ENCODE data around the gene KIF1A.

KIF1A gene

DNA sequence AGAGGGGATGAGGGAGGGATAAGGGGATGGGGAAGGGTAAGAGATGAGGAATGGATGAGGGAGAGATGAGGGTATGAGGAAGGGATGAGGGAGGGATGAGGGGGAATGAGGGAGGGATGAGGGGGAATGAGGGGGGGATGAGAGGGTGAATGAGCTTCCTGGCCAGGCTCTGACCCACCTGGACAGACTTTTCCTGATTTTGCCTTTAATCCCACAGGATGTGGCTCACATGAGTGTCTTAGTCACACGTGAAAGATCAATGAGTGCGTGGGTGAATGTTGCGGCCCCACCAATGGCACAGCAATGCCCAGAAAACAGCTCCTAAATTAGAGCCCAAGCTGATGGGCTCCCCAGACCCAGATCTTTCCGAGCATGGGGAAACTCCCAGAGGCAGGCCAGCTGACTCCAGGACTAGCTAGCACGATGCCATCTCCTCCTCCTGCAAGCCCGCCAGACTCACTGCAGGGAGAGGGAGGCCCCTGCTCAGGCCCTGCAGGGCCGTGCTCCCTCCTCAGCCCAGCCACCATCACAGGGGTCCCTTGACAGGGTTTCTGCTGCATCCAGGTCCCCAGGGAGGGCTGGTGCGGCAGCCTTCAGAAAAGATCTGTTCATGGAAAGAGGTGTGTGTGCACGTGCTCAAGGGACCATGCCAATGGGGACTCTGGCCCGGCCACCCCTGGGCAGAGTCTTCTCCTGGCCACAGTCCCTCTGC lies 87.0 kb downstream of the KIF1A start:
- DNase-seq (ENCODE audit: low read depth) = no peak

DNA sequence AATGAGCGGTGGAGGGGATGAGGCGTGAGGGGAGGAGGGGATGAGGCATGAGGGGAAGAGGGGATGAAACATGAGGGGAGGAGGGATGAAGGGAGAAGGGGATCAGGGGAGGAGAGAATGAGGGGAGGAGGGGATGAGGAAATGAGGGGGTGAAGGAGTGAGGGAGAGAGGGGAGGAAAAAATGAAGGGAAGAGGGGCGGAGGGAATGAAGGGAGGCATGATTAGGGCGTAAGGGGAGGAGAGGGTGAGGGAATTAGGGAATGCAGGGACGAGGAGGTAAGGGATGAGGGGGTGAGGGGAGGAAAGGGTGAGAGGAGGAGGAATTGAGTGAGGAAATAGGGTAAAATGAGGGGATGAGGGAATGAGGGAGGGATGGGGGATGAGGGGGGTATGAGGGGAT lies 87.8 kb downstream of the KIF1A start:
- no peak for DNase-seq (ENCODE audit: low read depth)

GRCh38 chr2:240731178-240731545 lies 88.9 kb downstream of the KIF1A start:
- DNase-seq (ENCODE audit: low read depth) = no peak

DNA sequence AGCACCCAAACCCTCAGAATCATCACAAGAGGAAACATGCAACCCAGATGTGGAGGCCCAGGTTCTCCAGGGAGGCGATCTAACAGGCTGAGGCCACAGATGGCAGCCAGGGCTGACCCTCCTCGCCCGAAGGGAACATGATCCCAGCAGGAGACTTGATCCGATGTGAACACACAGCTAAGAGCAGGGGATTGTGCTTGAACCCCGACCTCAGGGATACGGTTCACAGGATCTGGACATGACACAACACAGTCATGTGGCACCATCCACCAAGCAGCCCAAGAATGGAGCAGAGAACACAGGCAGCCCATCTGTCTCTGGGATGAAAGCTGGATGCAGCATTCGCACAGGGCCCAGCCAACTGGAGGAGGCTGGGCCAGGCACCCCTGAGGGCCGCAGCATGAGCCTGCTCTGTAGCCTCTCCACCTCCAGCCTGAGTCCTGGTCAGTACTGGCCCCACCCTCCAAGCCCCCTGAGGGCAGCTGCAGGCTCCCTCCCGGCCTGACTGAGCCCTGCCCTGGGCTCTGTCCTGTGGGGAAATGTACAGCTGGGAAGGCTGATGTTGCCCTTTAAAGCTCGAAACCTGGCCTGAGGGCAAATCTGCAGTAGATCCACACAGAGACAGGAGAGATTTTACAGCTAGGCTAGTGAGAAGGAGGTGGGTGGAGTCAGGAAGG lies 89.4 kb downstream of the KIF1A start:
- no peak for DNase-seq (ENCODE audit: low read depth)

DNA sequence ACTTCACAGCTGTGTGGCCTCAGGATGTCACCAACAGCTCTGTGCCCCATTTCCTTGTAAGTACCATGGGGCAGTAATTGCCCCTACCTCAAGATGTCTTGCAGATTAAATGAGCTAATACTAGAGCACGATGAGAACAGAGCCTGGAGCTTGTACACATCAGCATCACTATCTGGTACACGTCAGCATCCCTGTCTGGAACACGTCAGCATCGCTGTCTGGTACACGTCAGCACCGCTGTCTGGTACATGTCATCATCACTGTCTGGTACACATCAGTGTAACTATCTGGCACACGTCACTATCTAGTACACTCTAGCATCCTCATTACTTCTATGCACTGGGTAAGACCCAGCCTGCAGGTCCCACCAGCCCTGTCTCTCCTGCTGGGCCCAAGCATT lies 91.2 kb downstream of the KIF1A start:
- DNase-seq (ENCODE audit: low read depth) = no peak

DNA sequence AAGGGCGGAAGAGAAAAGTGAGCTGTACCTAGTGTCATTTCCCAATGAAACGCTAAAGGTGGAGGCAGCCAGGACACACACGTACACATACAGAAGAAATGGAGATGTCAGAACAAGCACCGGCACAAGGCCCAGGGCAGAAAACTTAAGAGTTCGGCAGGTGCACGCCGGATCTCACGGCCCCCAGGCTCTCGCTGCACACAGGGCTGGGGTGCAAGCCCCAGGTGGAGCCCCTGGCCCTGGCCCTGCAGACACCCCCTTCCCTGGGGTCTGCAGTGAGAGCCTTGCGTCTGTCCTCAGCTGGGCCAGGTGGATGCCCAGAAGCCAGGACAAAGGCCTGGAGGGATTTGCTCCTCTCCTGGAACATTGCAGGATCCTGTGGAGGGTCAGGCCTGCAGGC lies 91.7 kb downstream of the KIF1A start:
- DNase-seq (ENCODE audit: low read depth) = no peak

DNA sequence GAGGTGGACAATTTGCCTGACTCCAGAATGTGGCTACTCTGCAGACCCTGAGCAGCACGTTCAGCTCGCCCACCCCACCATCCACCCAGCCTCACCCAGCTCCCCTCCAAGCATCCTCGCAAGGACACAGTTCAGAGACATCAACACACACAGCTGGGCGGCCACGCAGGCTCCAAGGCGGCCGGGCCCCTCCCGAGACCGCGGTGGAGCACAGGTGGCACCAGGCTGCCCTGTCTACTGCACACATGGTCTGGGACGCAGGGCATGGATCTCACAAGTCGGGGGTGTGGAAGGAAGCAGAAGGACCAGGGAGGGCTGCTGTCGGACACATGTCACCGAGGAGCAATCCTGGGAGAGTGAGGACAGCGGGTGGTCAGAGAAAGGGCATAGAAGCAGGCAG lies 92.1 kb downstream of the KIF1A start:
- DNase-seq (ENCODE audit: low read depth) = no peak

DNA sequence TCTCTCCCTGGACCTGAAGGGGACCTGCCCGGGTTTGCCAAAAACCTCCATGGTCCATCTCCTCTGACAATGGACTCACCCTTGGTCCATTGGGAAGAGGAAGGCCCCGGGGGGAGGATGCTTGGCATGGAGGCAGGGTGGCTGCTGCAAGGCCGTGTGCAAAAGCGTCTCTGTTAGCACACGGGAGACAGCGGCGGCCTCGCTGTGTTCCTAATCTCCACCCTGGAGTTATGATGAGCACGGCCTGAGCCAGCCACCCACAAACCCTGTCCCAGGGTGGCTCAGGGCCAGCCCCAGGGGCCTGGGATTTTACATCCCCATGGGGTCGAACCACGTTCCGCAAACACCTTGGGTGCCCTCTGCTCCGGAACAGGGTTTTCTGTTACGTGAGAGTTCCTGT lies 92.6 kb downstream of the KIF1A start:
- DNase-seq (ENCODE audit: low read depth) = no peak

DNA sequence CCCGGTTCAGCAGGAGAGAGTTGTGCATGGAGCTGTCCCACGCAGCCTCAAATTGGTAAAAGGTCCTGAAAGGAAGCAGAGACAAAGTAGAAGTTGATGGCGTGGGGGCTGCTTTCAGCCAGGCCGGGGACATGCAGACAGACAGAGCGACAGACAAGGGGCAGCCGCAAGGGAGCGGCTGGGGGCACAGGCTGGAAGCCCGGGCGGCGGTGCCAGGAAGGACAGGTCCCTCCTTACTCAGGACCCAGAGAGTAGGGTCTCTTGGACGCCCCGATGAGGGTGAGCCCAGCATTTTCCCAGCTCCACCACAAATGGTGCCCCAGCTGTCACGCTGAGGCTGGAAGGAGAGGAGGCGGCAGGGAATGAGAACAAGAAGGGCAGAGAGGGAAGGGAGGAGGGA lies 93.1 kb downstream of the KIF1A start:
- no peak for DNase-seq (ENCODE audit: low read depth)

- no peak for DNase-seq (ENCODE audit: low read depth)
Observed at GRCh38 chr2:240725671-240726070, 94.3 kb downstream of the KIF1A start.

DNA sequence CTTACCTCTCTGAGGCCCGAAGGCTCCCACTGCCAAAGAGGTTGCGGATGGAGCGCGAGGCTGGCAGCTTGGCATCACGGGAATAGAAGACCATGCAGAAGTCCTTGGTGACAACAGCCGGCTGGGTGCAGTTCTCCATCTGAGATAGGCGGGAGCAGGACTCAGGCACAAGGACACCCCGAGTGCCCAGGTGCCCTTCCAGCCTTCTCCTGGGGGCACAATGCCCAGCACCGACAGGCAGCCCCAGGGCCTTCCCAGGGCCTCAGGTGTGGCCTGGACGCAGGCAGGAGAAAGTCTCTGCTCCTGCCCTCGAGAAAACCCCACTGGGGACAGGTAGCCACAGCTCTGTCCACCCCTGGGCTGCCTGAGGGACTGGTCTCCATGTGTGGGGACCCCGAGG lies 94.8 kb downstream of the KIF1A start:
- DNase-seq (ENCODE audit: low read depth) = no peak

GRCh38 chr2:240724431-240724830 lies 95.6 kb downstream of the KIF1A start:
- DNase-seq (ENCODE audit: low read depth) = no peak

DNA sequence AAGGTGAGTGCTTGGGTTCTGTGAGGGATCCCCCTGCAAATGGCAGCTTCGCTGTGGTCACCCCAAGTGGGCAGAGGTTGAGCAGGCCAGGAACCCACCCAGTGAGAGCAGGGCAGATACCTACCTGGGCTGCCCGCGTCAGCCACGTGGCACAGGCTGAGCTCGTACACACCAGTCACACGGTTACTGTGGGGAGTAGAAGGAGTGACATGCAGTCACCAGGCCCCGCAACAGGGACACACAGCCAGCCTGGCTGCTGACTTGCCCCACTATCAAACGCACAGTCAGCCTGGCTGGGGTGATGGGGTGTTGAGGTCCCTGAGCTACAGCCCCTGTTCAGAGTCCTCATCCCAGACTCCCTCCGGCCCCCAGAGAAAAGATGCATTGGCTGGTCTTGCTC lies 96.2 kb downstream of the KIF1A start:
- DNase-seq (ENCODE audit: low read depth) = no peak

- DNase-seq (ENCODE audit: low read depth) = no peak
Observed at GRCh38 chr2:240722796-240723735, 97.0 kb downstream of the KIF1A start.

GRCh38 chr2:240722376-240722775 lies 97.6 kb downstream of the KIF1A start:
- DNase-seq (ENCODE audit: low read depth) = no peak

DNA sequence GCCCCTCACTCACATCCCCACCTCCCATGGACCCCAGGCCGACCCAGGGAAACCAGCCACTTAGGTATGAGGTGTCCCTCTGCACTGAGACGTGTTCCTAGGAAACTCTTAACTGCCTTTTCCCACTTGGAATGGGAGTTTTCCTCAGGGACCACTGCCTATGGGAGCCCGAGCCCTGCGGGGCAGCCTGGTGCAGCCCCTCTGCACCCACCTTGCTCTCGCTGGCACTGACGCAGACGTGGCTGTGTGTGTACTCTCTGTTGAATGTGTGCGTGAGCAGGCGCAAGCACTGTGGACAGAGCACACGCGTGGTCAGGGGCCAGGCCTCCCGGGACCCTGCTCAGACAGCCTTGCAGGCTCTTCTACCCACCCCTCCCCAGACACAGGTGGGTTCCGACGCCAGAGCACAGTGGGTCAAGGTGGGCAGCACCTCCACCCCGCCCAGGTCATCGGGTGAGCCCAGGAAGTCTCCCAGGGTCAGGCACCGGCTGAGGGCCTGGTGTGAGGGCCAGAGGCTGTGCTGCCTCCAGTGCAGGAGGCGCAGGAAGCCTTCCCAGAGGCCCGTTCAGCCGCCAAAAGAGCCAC lies 98.3 kb downstream of the KIF1A start:
- no peak for DNase-seq (ENCODE audit: low read depth)

DNA sequence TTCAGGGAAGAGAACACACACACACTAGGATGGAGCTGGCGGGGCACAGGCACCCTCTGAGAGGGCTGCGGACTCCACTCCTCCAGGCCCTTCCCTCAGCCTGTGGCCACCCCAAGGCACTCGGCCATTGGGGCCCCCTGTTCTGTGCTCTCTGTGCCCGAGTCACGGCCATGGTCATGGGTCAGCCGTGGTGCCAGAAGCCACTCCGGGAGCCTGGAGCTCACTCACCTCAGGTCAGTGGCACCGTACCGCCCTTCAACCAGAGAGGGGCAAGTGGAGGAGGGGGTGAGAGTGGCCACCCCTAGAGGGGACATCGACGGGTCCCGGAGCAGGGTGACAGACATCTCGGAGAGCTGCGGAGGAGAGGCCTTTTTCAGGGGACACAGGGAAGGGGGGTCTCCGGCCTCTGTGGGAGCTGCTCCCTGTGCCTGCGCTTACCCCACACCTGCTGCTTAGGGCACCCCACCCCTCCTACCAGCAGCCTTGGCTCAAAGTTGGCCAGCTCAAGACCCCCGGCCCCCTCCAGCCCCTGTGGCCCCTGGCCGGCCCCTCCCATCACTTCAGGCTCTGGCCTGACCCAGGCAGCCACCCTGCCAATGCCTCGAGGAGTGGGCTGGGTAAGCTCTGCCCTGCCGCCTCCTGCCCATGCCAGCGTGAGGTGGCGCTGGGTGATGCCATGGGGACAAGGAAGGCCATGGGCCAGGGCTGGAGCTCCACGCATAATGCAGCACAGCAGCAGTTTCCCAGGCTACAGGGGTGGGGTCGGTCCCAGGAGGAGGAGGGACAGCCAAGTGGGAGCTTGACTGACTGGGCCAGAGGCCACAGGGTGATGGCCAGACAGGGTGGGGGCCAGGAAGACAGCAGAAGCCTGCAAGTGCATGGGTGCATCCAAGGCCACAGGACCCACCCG lies 99.1 kb downstream of the KIF1A start:
- no peak for DNase-seq (ENCODE audit: low read depth)

DNA sequence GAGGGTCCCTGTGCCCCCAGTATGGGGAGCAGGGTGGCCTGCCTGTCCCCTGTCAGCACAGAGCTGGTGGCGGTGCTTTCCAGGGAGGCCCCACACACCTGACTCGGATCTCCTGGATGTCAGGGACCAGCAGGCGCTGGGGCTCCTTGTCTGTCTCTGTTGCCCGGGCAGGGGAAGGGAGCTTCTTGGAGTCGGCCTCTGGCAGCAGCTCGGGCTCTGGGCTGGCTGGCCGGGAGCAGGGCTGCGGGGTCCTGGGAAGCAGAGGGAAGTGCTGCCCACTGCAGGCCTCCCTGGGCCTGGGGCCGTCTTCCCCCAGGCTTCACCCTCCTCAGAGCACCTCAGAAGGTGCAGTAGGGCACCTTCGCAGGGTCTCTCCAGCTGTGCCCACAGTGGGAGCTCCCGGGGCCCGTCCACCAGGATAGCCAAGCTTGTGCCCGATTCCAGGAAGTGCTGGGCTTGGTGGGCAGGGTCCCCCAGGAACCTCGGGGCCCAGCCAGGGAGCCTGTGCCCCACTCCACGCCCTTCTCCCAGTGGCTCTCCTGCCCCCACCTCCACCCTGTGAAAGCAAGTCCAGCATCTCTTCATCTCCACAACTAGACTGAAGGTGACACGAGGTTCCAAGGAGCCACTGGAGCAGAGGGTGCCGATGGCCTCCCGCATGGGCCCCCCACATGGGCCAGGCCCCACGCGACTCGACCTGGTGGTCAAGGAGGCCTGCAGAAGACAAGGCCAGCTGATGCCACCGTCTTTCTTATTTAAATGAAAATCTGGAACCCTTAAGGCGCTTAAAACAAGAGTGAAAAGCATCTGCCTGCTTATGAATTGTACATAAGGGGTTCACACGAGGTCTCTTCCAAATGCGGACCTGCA lies 100.1 kb downstream of the KIF1A start:
- DNase-seq (ENCODE audit: low read depth) = no peak

- no peak for DNase-seq (ENCODE audit: low read depth)
Observed at GRCh38 chr2:240718896-240719490, 101.0 kb downstream of the KIF1A start.

Measured in activated T-helper 9 cell treated with anti-CD3 and anti-CD28 coated beads, Interleukin-2, amount 50 U/mL, for 16 hours (primary cell).